ENCODE data around the gene ZIK1.

ZIK1 gene

GRCh38 chr19:57611113-57611512 is 27.2 kb downstream of the ZIK1 start:
- DNase-seq = no peak

- DNase-seq = peak; percentile 93
Measured at GRCh38 chr19:57613941-57614743, 30.2 kb downstream of the ZIK1 start, which contains the start of gene ZNF134. TSS of gene ZNF134 (plus strand) at chr19:57614242. CDS start at chr19:57619469, 5,227 bp downstream.

- no peak for DNase-seq
Measured at GRCh38 chr19:57615346-57615745, 31.4 kb downstream of the ZIK1 start.

- peak; percentile 8 for DNase-seq
Measured at GRCh38 chr19:57620673-57621348, 36.9 kb downstream of the ZIK1 start.

GRCh38 chr19:57623091-57623490 is 39.1 kb downstream of the ZIK1 start:
- no peak for DNase-seq

GRCh38 chr19:57632987-57633831 is 49.3 kb downstream of the ZIK1 start, which contains the start of gene ZNF211:
TSS of gene ZNF211 (plus strand) at chr19:57633168. CDS start at chr19:57633347, 179 bp downstream.
- peak; percentile 96 for DNase-seq

GRCh38 chr19:57633832-57634131 is 49.8 kb downstream of the ZIK1 start:
- DNase-seq = no peak

- no peak for DNase-seq
Measured at GRCh38 chr19:57637379-57637778, 53.4 kb downstream of the ZIK1 start.

GRCh38 chr19:57641715-57642234 is 57.8 kb downstream of the ZIK1 start:
- no peak for DNase-seq

GRCh38 chr19:57642396-57643046 is 58.6 kb downstream of the ZIK1 start:
- no peak for DNase-seq

All from fibroblast of skin of back (primary cell).